Gastroesophageal sphincter (tissue), 3 donors: ENCODE measurements around the gene WDR27.

Experiments
- EP300 ChIP-seq: sonication (generic); formaldehyde crosslinking; IDR thresholded peaks from one replicate; pipeline ENCODE4 v1.6.1; 2017; ENCODE audit warnings: antibody characterized with exemption, mild to moderate bottlenecking
- POLR2A ChIP-seq, 2 donors: fragments of 450-650 bp; IDR thresholded peaks; one replicate each; pipeline ENCODE4 v1.6.1; 2017; ENCODE audit warnings: antibody characterized with exemption in 2 of 2, mild to moderate bottlenecking in 2 of 2, moderate library complexity in 1 of 2
- POLR2AphosphoS5 ChIP-seq: sonication (generic); formaldehyde crosslinking; IDR thresholded peaks from one replicate; pipeline ENCODE4 v1.6.1; 2017; ENCODE audit warnings: antibody characterized with exemption
- TF ChIP-seq, protein P1 (sequence below), 4 experiments: fragments of 200-600 bp in 2 of 4; fragments of 450-650 bp in 2 of 4; sonication (generic) in 1 of 4; IDR thresholded peaks; one replicate each; pipeline ENCODE4 v1.5.1; 2017 to 2019; ENCODE audit warnings: antibody characterized with exemption in 4 of 4, mild to moderate bottlenecking in 2 of 4, moderate library complexity in 2 of 4

DNA sequence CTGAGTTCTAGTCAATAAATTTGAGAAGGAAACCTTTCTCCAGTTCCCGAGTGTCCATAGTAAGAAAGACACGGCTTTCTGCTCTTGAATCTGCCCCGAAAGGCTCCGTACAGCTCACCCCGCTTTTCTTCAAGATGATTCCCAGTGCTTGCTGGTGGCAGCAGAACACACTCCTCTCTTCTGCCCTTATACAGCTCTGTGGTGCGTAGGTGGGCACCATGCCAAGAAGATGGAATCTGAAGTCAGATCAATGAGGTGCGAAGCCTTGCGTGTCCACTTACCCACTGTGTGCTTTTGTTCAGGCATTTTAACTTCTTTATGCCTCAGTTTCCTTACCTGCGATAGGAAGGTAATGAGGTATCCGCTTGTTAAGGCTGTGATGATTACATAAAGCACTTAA lies 142.2 kb downstream of the WDR27 start:
- TF ChIP-seq, protein P1, sequence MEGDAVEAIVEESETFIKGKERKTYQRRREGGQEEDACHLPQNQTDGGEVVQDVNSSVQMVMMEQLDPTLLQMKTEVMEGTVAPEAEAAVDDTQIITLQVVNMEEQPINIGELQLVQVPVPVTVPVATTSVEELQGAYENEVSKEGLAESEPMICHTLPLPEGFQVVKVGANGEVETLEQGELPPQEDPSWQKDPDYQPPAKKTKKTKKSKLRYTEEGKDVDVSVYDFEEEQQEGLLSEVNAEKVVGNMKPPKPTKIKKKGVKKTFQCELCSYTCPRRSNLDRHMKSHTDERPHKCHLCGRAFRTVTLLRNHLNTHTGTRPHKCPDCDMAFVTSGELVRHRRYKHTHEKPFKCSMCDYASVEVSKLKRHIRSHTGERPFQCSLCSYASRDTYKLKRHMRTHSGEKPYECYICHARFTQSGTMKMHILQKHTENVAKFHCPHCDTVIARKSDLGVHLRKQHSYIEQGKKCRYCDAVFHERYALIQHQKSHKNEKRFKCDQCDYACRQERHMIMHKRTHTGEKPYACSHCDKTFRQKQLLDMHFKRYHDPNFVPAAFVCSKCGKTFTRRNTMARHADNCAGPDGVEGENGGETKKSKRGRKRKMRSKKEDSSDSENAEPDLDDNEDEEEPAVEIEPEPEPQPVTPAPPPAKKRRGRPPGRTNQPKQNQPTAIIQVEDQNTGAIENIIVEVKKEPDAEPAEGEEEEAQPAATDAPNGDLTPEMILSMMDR (IDR thresholded peaks at IDR 0.05): no peak
- TF ChIP-seq POLR2AphosphoS5: no peak
- TF ChIP-seq EP300: no peak
- TF ChIP-seq POLR2A (IDR thresholded peaks at IDR 0.05): no peak
